ENCODE measurements around the gene JAKMIP2. TPM values are rescaled to one million over a fixed set of nuclear protein-coding genes. Genes with fewer than 3 reads are reported as not detected.
"Not testable (repeated sequence)": the region's sequence is repeated elsewhere in the genome, so short reads cannot be mapped to it uniquely, and the experiment has no call there.

Gene JAKMIP2
- total RNA-seq, 4 donors from 2014 or later: 0.45 TPM; not detected in 3

DNA sequence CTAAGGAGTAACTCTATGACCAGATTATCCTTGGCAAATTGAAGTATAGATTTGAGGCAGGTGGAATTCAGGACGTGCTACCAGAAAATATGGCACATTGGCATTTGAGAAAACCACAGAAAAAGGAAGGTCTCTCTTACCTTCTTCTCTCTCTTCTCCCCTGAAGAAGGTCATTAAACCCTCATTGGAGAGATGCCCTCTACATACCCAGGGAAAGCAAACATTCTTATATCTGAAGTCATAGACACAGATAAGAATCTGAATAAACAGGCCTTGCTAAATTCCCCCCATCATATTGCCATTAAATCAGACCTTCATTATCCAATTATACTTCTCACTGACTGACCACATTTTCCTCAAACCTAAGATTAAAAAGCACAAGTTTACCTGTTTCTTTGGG, 31.2 kb upstream of the JAKMIP2 start:
- no peaks in the 10 kb centered on the region for H3K4me1 ChIP-seq
- WGBS: 78% methylated on average over 1 of the region's 1 CpG
- H3K9me3 ChIP-seq: no peaks in the 10 kb centered on the region
- H3K4me3 ChIP-seq: no peak overlapping the region
- TF ChIP-seq EP300 (IDR thresholded peaks at IDR 0.05) (no peak), POLR2AphosphoS5 (IDR thresholded peaks at IDR 0.05) (no peak), POLR2A (IDR thresholded peaks at IDR 0.05) (no peak)
- TF ChIP-seq, protein P1, sequence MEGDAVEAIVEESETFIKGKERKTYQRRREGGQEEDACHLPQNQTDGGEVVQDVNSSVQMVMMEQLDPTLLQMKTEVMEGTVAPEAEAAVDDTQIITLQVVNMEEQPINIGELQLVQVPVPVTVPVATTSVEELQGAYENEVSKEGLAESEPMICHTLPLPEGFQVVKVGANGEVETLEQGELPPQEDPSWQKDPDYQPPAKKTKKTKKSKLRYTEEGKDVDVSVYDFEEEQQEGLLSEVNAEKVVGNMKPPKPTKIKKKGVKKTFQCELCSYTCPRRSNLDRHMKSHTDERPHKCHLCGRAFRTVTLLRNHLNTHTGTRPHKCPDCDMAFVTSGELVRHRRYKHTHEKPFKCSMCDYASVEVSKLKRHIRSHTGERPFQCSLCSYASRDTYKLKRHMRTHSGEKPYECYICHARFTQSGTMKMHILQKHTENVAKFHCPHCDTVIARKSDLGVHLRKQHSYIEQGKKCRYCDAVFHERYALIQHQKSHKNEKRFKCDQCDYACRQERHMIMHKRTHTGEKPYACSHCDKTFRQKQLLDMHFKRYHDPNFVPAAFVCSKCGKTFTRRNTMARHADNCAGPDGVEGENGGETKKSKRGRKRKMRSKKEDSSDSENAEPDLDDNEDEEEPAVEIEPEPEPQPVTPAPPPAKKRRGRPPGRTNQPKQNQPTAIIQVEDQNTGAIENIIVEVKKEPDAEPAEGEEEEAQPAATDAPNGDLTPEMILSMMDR (IDR thresholded peaks at IDR 0.05): no peak
- no peak for DNase-seq (ENCODE audit: low spot score in 2 of 2)
- no peaks in the 10 kb centered on the region for H3K27me3 ChIP-seq
- no peak overlapping the region for H3K27ac ChIP-seq
- H3K36me3 ChIP-seq: no peaks in the 10 kb centered on the region

DNA sequence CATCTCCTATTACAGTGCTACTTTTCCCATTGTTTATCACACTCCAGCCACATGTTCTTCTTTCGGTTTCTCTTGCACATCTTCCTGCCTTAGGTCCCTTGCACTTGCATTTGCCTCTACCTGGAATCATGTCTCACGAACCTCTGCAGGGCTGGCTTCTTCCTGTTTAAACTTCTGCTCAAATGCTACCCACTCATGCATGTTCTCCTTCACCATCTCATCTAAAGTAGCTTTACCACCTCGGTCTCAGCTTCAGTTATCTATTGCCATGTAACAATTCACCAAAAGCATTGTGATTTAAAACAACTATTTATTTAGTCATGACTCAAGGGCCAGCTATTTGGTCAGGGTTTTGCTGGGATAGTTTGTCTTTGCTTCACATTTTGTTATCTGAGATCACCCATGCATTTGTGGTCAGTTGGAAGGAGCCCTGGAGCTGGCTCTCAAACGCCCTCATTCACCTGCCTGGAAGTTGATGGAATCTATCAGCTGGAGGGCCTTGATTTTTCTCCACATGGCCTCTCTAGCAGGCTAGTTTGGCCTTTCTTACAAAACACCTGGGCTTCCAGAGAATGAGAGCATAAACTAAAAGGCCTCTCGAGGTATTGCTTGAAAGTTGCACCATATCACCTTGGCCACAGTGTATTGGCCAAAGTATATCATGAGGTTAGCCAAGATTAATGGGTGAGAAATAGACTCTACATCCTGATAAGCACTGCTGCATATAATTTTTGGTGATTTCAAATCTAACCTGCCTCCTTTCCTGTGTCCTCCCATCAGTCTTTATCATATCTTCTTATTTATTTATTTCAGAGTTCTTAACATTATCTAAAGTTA, 27.5 kb upstream of the JAKMIP2 start:
- no peak overlapping the region for H3K4me3 ChIP-seq
- H3K27me3 ChIP-seq: no peaks in the 10 kb centered on the region
- TF ChIP-seq POLR2AphosphoS5 (IDR thresholded peaks at IDR 0.05): no peak
- no peak for TF ChIP-seq EP300 (IDR thresholded peaks at IDR 0.05)
- TF ChIP-seq, protein P1 (IDR thresholded peaks at IDR 0.05): no peak
- no peak for TF ChIP-seq POLR2A (IDR thresholded peaks at IDR 0.05)
- H3K27ac ChIP-seq: no peak overlapping the region
- WGBS: 59% methylated on average over 5 of the region's 5 CpGs
- no peaks in the 10 kb centered on the region for H3K36me3 ChIP-seq
- no peaks in the 10 kb centered on the region for H3K4me1 ChIP-seq
- H3K9me3 ChIP-seq: no peaks in the 10 kb centered on the region
- DNase-seq (ENCODE audit: low spot score in 2 of 2): no peak

DNA sequence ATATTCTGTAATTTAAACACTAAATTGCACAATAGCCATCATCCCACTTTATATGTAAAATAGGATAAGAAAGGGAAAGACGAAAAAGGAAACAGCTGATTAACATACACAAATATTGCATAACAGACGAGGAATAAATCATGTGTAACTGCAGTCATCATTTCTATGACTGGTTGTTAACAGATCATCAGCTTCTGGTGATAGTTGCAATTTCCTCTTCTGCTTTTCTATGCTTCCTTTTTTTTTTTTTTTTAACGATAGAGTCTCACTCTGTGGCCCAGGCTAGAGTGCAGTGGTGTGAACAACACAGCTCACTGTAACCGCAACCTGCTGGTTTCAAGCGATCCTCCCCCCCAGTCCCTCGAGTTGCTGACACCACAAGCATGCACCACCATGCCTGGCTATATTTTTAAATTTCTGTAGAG, 22.5 kb upstream of the JAKMIP2 start:
- Histone ChIP-seq H3K27ac (no peak overlapping the region), H3K36me3 (no peaks in the 10 kb centered on the region), H3K4me3 (no peak overlapping the region), H3K27me3 (no peaks in the 10 kb centered on the region), H3K4me1 (no peaks in the 10 kb centered on the region), H3K9me3 (no peaks in the 10 kb centered on the region)
- no peak for TF ChIP-seq EP300 (IDR thresholded peaks at IDR 0.05)
- no peak for TF ChIP-seq POLR2A (IDR thresholded peaks at IDR 0.05)
- TF ChIP-seq, protein P1 (IDR thresholded peaks at IDR 0.05): no peak
- TF ChIP-seq POLR2AphosphoS5 (IDR thresholded peaks at IDR 0.05): no peak
- DNase-seq (ENCODE audit: low spot score in 2 of 2): no peak
- WGBS: 51% methylated on average over 6 of the region's 6 CpGs

DNA sequence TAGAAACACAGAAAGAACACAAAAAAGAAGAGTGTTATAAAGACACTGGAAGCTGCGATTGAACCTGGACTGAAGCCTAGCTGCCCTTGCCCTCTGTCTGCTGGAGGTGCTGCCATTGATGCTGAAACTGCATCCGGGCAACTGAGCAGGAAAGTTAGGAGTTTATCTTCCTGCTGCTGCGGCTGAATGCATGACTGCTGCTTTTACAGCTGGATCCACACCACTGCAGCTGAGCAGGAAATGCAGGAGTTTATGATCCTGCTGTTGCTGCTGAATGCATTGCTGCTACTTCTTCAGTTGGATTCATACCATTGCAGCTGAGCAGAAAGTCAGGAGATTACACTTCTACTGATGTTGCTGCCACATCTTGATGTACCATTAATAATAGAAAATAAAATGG, 21.8 kb upstream of the JAKMIP2 start:
- TF ChIP-seq POLR2AphosphoS5 (IDR thresholded peaks at IDR 0.05) (no peak), EP300 (IDR thresholded peaks at IDR 0.05) (no peak), POLR2A (IDR thresholded peaks at IDR 0.05) (no peak)
- TF ChIP-seq, protein P1 (IDR thresholded peaks at IDR 0.05): no peak
- no peaks in the 10 kb centered on the region for H3K9me3 ChIP-seq
- H3K36me3 ChIP-seq: no peaks in the 10 kb centered on the region
- H3K4me3 ChIP-seq: no peak overlapping the region
- DNase-seq (ENCODE audit: low spot score in 2 of 2): no peak
- no peaks in the 10 kb centered on the region for H3K4me1 ChIP-seq
- no peak overlapping the region for H3K27ac ChIP-seq
- H3K27me3 ChIP-seq: no peaks in the 10 kb centered on the region
- 56% methylated on average over 3 of the region's 3 CpGs for WGBS

DNA sequence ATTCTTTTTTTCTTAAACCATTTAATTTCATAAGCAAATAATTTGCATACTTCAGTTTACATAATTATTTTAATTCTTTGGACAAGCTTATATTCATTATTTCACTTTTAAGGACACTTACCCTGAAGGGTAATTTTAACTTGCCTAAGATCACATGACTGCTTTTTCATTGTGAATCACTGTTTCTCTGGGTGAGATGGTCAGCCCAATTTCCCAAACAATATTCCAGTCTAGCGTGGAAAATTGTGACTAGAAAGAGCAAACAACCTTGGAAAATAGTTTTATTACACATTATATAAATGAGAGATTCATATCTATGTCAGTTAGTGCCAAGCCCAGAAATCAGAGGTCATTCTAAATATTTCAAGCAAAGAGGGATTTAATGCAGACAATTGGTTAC, 21.4 kb upstream of the JAKMIP2 start:
- H3K36me3 ChIP-seq: no peaks in the 10 kb centered on the region
- no peak for DNase-seq (ENCODE audit: low spot score in 2 of 2)
- H3K27me3 ChIP-seq: no peaks in the 10 kb centered on the region
- H3K4me3 ChIP-seq: no peak overlapping the region
- no peaks in the 10 kb centered on the region for H3K9me3 ChIP-seq
- no peak overlapping the region for H3K27ac ChIP-seq
- H3K4me1 ChIP-seq: no peaks in the 10 kb centered on the region
- WGBS: 0% methylated on average over 1 of the region's 1 CpG
- TF ChIP-seq, protein P1 (IDR thresholded peaks at IDR 0.05): no peak
- no peak for TF ChIP-seq POLR2AphosphoS5 (IDR thresholded peaks at IDR 0.05)
- no peak for TF ChIP-seq EP300 (IDR thresholded peaks at IDR 0.05)
- no peak for TF ChIP-seq POLR2A (IDR thresholded peaks at IDR 0.05)

DNA sequence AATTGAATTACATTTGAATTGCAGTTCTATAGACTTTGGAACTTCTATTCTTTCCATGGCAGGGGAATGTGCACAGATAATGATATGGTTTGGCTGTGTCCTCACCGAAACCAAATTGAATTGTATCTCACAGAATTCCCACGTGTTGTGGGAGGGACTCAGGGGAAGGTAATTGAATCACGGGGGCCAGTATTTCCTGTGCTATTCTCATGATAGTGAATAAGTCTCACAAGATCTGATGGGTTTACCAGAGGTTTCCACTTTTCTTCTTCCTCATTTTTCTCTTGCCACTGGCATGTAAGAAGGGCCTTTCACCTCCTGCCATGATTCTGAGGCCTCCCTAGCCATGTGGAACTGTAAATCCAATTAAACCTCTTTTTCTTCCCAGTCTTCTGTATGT, 20.6 kb upstream of the JAKMIP2 start:
- not testable (repeated sequence) for H3K4me3 ChIP-seq; H3K27ac ChIP-seq; H3K36me3 ChIP-seq; H3K27me3 ChIP-seq; DNase-seq (ENCODE audit: low spot score in 2 of 2); H3K4me1 ChIP-seq; H3K9me3 ChIP-seq
- WGBS: 79% methylated on average over 3 of the region's 3 CpGs
